Measurements from ENCODE around the gene NRXN3. TPM values are rescaled to one million over a fixed set of nuclear protein-coding genes. Genes with fewer than 3 reads are reported as not detected.

The NRXN3 gene
- total and polyA plus RNA-seq, 4 donors, result 0.07 to 1.2 (median 0.23) TPM

GRCh38 chr14:78310272-78310671, 140.1 kb downstream of the NRXN3 start:
- TF ChIP-seq HNF4G (IDR thresholded peaks at IDR 0.05), result no peak
- no peak for TF ChIP-seq HNF4A (conservative IDR thresholded peaks at IDR 0.05)
- no peak for TF ChIP-seq NR2F2 (IDR thresholded peaks at IDR 0.05)
- TF ChIP-seq YY1 (IDR thresholded peaks at IDR 0.05), result no peak
- no peak for TF ChIP-seq SP1 (IDR thresholded peaks at IDR 0.05)
- no peak for TF ChIP-seq EGR1 (IDR thresholded peaks at IDR 0.05; ENCODE audit: low read depth in 2 of 2)
- no peak for TF ChIP-seq ATF3 (IDR thresholded peaks at IDR 0.05)
- TF ChIP-seq TAF1 (conservative IDR thresholded peaks at IDR 0.05), result no peak
- no peak for TF ChIP-seq REST (IDR thresholded peaks at IDR 0.05)
- TF ChIP-seq GABPA (IDR thresholded peaks at IDR 0.05 in 1 of 2, conservative IDR thresholded peaks at IDR 0.05 in 1 of 2), result no peak
- TF ChIP-seq FOXA2 (IDR thresholded peaks at IDR 0.05), result no peak
- TF ChIP-seq FOXA1 (IDR thresholded peaks at IDR 0.05), result no peak
- TF ChIP-seq ZBTB33 (IDR thresholded peaks at IDR 0.05), result no peak
- H3K9me3 ChIP-seq (ENCODE audit: control insufficient read depth in 4 of 4, low read length in 3 of 4), result no peaks in the 10 kb centered on the region
- H3K9ac ChIP-seq (ENCODE audit: low read depth in 1 of 2, low read length in 2 of 2), result no peak overlapping the region
- H3K4me3 ChIP-seq (ENCODE audit: low read depth in 1 of 3, low read length in 3 of 3), result no peak overlapping the region
- DNase-seq (ENCODE audit: low spot score), result no peak
- H3K27ac ChIP-seq (ENCODE audit: low read depth in 1 of 2, low read length in 2 of 2), result no peak overlapping the region
- H3K27me3 ChIP-seq (ENCODE audit: control insufficient read depth in 4 of 4, insufficient read depth in 4 of 4, low read length in 3 of 4), result peaks cover 0 to 5% (median 0%) of the 10 kb centered on the region in 4 donors
- 47% methylated on average over 3 of the region's 3 CpGs for whole genome bisulfite sequencing
- H3K36me3 ChIP-seq (ENCODE audit: control insufficient read depth in 4 of 4, insufficient read depth in 3 of 4, low read depth in 1 of 4, low read length in 3 of 4), result no peaks in the 10 kb centered on the region
- H3K4me1 ChIP-seq (ENCODE audit: control insufficient read depth in 4 of 4, insufficient read depth in 4 of 4, low read length in 3 of 4), result no peaks in the 10 kb centered on the region

GRCh38 chr14:78313499-78313898, 143.3 kb downstream of the NRXN3 start:
- TF ChIP-seq FOXA1 (IDR thresholded peaks at IDR 0.05) (no peak), RXRA (IDR thresholded peaks at IDR 0.05) (no peak), REST (IDR thresholded peaks at IDR 0.05) (no peak), MAX (IDR thresholded peaks at IDR 0.05) (no peak), ZBTB33 (IDR thresholded peaks at IDR 0.05) (no peak), NR2F2 (IDR thresholded peaks at IDR 0.05) (no peak), CTCF (IDR thresholded peaks at IDR 0.05; ENCODE audit: low read depth, low read length, missing input control) (no peak), FOXA2 (IDR thresholded peaks at IDR 0.05) (no peak), RAD21 (IDR thresholded peaks at IDR 0.05) (no peak), GABPA (IDR thresholded peaks at IDR 0.05 in 1 of 2, conservative IDR thresholded peaks at IDR 0.05 in 1 of 2) (no peak), ATF3 (IDR thresholded peaks at IDR 0.05) (no peak), HNF4G (IDR thresholded peaks at IDR 0.05) (no peak), EGR1 (IDR thresholded peaks at IDR 0.05; ENCODE audit: low read depth in 2 of 2) (no peak), YY1 (IDR thresholded peaks at IDR 0.05) (no peak)
- Histone ChIP-seq H3K36me3 (ENCODE audit: control insufficient read depth in 4 of 4, insufficient read depth in 3 of 4, low read depth in 1 of 4, low read length in 3 of 4) (no peaks in the 10 kb centered on the region), H3K4me1 (ENCODE audit: control insufficient read depth in 4 of 4, insufficient read depth in 4 of 4, low read length in 3 of 4) (no peaks in the 10 kb centered on the region), H3K9ac (ENCODE audit: low read depth in 1 of 2, low read length in 2 of 2) (no peak overlapping the region), H3K4me3 (ENCODE audit: low read depth in 1 of 3, low read length in 3 of 3) (no peak overlapping the region), H3K9me3 (ENCODE audit: control insufficient read depth in 4 of 4, low read length in 3 of 4) (no peaks in the 10 kb centered on the region), H3K27ac (ENCODE audit: low read depth in 1 of 2, low read length in 2 of 2) (no peak overlapping the region), H3K27me3 (ENCODE audit: control insufficient read depth in 4 of 4, insufficient read depth in 4 of 4, low read length in 3 of 4) (peaks cover 0 to 3% (median 0%) of the 10 kb centered on the region in 4 donors)
- no peak for DNase-seq (ENCODE audit: low spot score)
- WGBS, result 71% methylated on average over 3 of the region's 3 CpGs
